ENCODE data around the gene IRF7. TPM values are rescaled to one million over a fixed set of nuclear protein-coding genes. Genes with fewer than 3 reads are reported as not detected.

The IRF7 gene
- total and polyA plus RNA-seq, 9 donors, result 0.28 to 59.1 (median 17.1) TPM

DNA sequence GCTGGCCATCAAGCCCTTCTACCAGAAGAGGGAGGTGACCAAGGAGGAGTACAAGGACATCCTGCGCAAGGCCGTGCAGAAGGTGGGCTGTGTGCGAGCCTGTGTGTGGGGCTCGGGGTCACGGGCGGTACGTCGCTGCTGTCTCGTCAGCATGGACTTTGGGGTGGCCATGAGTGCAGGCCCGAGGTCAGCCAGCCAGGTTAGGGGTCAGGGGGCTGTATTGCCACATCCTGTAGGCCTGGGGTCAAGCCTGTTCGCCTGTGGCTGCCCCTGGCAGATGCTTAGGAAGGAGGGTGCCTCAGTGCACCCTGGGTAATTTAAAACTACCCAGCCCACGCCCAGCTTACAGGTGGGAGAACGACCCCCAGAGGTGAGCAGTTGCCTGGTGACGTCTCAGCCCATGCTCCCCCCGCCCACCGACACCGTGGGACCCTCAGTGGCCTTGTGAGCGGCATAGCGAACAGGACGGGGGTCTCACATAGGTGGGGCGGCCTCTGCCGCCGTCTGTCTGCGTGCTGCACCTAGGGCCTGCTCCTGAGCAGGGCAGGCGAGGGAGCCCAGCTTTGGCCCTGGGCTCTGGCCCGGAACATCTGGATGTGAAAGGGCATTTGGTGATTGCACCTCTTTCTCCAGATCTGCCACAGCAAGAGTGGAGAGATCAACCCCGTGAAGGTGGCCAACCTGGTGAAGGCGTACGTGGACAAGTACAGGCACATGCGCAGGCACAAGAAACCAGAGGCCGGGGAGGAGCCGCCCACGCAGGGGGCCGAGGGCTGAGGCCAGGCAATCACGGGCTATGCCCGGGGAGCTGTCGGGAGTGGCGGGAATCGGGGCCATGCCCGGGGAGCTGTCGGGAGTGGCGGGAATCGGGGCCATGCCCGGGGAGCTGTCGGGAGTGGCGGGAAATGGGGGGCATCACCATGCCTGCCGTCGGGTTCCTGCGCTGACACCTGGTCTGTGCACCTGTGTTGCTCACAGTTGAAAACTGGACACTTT, 4.5 kb downstream of the IRF7 start:
- WGBS, 3 donors, result 79 to 87% (median 81%) methylated on average over 47 to 49 of the region's 49 CpGs
- H3K4me1 ChIP-seq (ENCODE audit: insufficient read depth), result peaks cover 8% of the 10 kb centered on the region
- H3K27me3 ChIP-seq, result no peaks in the 10 kb centered on the region
- H3K27ac ChIP-seq, result no peak overlapping the region
- intact Hi-C loops (cut with DNase I), result loop anchor here in 1 of 4 donors (10.0 kb wide), 1 partner anchor 64 kb away; no protein-coding TSS in a partner anchor
- peak in 1 of 5 donors; percentile 31 for DNase-seq
- no peaks in the 10 kb centered on the region for H3K9me3 ChIP-seq
- no peaks in the 10 kb centered on the region for H3K36me3 ChIP-seq
- no peak for TF ChIP-seq POLR2A (IDR thresholded peaks at IDR 0.05)
- H3K4me3 ChIP-seq, result no peak overlapping the region

DNA sequence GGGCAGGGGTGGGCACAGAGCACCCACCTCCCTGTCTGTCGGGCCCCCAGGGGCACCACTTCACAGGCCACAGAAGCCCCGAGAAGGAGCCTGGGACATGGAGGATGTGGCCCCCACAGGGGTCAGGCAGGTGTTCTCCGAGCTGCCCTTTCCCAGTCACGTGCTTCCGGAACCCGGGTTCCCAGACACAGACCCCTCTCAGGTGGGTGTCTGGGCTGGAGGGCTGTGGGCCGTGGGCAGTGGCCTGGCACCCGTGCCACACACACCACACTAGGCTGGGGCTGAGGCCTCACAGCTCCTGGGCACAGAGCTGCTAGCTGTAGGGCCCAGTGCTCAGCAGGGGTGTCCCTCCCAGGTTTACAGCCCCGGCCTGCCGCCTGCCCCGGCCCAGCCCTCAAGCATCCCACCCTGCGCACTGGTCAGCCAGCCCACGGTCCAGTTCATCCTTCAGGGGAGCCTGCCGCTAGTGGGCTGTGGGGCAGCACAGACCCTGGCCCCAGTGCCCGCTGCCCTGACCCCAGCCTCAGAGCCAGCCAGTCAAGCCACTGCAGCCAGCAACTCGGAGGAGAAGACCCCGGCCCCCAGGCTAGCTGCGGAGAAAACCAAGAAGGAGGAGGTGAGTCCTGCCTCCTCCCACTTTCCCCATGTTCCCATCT, 5.5 kb downstream of the IRF7 start:
- DNase-seq, result peak in 2 of 5 donors; percentile 24 to 25
- Histone ChIP-seq H3K4me1 (ENCODE audit: insufficient read depth) (peaks cover 4% of the 10 kb centered on the region), H3K27ac (no peak overlapping the region), H3K9me3 (no peaks in the 10 kb centered on the region), H3K36me3 (no peaks in the 10 kb centered on the region), H3K27me3 (no peaks in the 10 kb centered on the region), H3K4me3 (no peak overlapping the region)
- WGBS, 3 donors, result 90 to 92% (median 91%) methylated on average over 18 of the region's 18 CpGs
- TF ChIP-seq, protein P1, sequence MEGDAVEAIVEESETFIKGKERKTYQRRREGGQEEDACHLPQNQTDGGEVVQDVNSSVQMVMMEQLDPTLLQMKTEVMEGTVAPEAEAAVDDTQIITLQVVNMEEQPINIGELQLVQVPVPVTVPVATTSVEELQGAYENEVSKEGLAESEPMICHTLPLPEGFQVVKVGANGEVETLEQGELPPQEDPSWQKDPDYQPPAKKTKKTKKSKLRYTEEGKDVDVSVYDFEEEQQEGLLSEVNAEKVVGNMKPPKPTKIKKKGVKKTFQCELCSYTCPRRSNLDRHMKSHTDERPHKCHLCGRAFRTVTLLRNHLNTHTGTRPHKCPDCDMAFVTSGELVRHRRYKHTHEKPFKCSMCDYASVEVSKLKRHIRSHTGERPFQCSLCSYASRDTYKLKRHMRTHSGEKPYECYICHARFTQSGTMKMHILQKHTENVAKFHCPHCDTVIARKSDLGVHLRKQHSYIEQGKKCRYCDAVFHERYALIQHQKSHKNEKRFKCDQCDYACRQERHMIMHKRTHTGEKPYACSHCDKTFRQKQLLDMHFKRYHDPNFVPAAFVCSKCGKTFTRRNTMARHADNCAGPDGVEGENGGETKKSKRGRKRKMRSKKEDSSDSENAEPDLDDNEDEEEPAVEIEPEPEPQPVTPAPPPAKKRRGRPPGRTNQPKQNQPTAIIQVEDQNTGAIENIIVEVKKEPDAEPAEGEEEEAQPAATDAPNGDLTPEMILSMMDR (IDR thresholded peaks at IDR 0.05), result no peak
- TF ChIP-seq POLR2A (IDR thresholded peaks at IDR 0.05), result no peak
- intact Hi-C loops (cut with DNase I), result loop anchor here in 1 of 4 donors (10.0 kb wide), 1 partner anchor 65 kb away; no protein-coding TSS in a partner anchor

DNA sequence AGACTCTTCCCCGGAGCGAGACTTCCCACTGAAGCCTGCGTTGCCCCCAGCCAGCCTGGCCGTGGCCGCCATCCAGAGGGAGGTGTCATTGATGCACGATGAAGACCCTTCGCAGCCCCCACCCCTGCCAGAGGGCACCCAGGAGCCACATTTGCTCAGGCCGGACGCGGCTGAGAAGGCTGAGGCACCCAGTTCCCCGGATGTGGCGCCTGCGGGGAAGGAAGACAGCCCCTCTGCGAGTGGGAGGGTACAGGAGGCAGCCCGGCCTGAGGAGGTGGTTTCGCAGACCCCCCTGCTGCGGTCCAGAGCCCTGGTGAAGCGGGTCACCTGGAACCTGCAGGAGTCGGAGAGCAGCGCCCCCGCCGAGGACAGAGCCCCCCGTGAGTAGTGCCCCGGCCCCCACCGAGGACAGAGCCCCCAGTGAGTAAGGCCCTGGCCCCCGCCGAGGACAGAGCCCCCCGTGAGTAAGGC, 6.4 kb downstream of the IRF7 start:
- intact Hi-C loops (cut with DNase I), result no loop called here
- WGBS, 3 donors, result 89 to 91% (median 89%) methylated on average over 24 to 28 of the region's 28 CpGs
- Histone ChIP-seq H3K4me3 (no peak overlapping the region), H3K36me3 (no peaks in the 10 kb centered on the region), H3K9me3 (no peaks in the 10 kb centered on the region), H3K4me1 (ENCODE audit: insufficient read depth) (no peaks in the 10 kb centered on the region), H3K27ac (no peak overlapping the region), H3K27me3 (no peaks in the 10 kb centered on the region)
- DNase-seq, result peak in 2 of 5 donors; percentile 24 to 41
- TF ChIP-seq, protein P1 (IDR thresholded peaks at IDR 0.05), result no peak
- no peak for TF ChIP-seq POLR2A (IDR thresholded peaks at IDR 0.05)
- no peak for TF ChIP-seq EP300 (IDR thresholded peaks at IDR 0.05)

DNA sequence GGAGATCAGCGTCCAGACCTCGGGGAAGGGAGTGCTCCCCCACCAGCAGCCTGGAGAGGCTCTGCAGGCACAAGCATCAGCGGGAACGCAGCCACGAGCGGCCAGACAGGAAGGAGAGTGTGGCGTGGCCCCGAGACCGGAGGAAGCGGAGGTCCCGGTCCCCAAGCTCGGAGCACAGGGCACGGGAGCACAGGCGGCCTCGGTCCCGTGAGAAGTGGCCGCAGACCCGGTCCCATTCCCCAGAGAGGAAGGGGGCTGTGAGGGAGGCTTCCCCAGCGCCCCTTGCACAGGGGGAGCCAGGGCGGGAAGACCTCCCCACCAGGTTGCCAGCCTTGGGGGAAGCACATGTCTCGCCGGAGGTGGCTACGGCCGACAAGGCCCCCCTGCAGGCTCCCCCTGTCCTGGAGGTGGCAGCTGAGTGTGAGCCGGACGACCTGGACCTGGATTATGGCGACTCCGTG, 6.9 kb downstream of the IRF7 start:
- H3K4me3 ChIP-seq, result no peak overlapping the region
- DNase-seq, result peak in 3 of 5 donors; percentile 22 to 47 (median 34)
- intact Hi-C loops (cut with DNase I), result no loop called here
- no peak overlapping the region for H3K27ac ChIP-seq
- H3K9me3 ChIP-seq, result no peaks in the 10 kb centered on the region
- no peaks in the 10 kb centered on the region for H3K36me3 ChIP-seq
- no peaks in the 10 kb centered on the region for H3K4me1 ChIP-seq (ENCODE audit: insufficient read depth)
- H3K27me3 ChIP-seq, result no peaks in the 10 kb centered on the region
- WGBS, 3 donors, result 85 to 91% (median 90%) methylated on average over 23 to 28 of the region's 28 CpGs
- TF ChIP-seq, protein P1 (IDR thresholded peaks at IDR 0.05), result no peak
- TF ChIP-seq POLR2A (IDR thresholded peaks at IDR 0.05) (no peak), EP300 (IDR thresholded peaks at IDR 0.05) (no peak)

Data from ovary (tissue), 9 donors.